Measurements from ENCODE around the gene TMEM117. TPM values are rescaled to one million over a fixed set of nuclear protein-coding genes. Genes with fewer than 3 reads are reported as not detected.

Gene TMEM117
- total and polyA plus RNA-seq, 12 donors, result 4.0 to 8.5 (median 7.1) TPM

DNA sequence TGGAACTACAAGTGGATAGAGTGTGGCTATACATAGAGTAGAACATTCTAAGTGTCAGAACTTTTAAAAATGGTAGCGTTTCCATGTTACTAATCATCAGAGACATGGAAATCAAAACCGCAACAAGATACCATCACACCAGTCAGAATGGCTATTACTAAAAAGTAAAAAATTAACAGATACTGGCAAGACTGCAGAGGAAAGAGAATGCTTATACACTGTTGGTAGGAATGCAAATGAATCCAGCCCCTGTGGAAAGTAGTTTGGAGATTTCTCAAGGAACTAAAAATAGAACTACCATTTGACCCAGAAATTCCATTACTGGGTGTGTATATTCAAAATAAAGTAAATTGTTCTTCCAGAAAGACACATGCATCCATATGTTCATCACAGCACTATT, 521.6 kb downstream of the TMEM117 start:
- Histone ChIP-seq H3K4me3 (no peak overlapping the region), H3K27ac (no peak overlapping the region), H3K27me3 (no peaks in the 10 kb centered on the region), H3K4me1 (no peaks in the 10 kb centered on the region), H3K36me3 (no peaks in the 10 kb centered on the region), H3K9me3 (peaks cover 0 to 5% (median 0%) of the 10 kb centered on the region in 11 donors)
- TF ChIP-seq, protein P1, sequence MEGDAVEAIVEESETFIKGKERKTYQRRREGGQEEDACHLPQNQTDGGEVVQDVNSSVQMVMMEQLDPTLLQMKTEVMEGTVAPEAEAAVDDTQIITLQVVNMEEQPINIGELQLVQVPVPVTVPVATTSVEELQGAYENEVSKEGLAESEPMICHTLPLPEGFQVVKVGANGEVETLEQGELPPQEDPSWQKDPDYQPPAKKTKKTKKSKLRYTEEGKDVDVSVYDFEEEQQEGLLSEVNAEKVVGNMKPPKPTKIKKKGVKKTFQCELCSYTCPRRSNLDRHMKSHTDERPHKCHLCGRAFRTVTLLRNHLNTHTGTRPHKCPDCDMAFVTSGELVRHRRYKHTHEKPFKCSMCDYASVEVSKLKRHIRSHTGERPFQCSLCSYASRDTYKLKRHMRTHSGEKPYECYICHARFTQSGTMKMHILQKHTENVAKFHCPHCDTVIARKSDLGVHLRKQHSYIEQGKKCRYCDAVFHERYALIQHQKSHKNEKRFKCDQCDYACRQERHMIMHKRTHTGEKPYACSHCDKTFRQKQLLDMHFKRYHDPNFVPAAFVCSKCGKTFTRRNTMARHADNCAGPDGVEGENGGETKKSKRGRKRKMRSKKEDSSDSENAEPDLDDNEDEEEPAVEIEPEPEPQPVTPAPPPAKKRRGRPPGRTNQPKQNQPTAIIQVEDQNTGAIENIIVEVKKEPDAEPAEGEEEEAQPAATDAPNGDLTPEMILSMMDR (IDR thresholded peaks at IDR 0.05), result no peak
- WGBS, 2 donors, result 88 to 95% methylated on average over 2 of the region's 2 CpGs
- no peak for ATAC-seq
- no peak for DNase-seq
- intact Hi-C loops (cut with DNase I), result no loop called here

DNA sequence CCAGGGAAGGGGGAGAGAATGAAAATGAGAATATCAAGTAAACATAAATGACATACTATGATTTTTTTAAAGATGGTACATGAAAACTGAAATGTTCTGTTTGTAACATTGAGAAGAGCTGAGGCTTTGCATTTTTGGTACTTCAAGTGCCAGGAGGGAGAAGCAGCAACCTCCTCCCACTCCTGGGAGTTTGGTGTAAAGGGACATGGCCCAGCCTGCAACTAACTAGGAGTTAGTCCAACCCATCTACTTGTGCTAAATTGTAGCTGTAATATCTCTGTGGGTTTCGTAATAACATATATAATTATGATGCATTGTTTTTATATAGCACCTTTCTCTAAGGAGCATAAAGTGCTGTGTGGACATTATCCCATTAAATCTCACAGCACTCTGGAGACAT, 522.8 kb downstream of the TMEM117 start:
- H3K27ac ChIP-seq, result no peak overlapping the region
- no peaks in the 10 kb centered on the region for H3K4me1 ChIP-seq
- no peak for ATAC-seq
- TF ChIP-seq, protein P1 (IDR thresholded peaks at IDR 0.05), result no peak
- 84 to 90% methylated on average over 1 of the region's 1 CpG for WGBS, 2 donors
- peaks cover 0 to 5% (median 0%) of the 10 kb centered on the region in 11 donors for H3K9me3 ChIP-seq
- H3K27me3 ChIP-seq, result no peaks in the 10 kb centered on the region
- H3K36me3 ChIP-seq, result no peaks in the 10 kb centered on the region
- intact Hi-C loops (cut with DNase I), result no loop called here
- no peak for DNase-seq
- no peak overlapping the region for H3K4me3 ChIP-seq

DNA sequence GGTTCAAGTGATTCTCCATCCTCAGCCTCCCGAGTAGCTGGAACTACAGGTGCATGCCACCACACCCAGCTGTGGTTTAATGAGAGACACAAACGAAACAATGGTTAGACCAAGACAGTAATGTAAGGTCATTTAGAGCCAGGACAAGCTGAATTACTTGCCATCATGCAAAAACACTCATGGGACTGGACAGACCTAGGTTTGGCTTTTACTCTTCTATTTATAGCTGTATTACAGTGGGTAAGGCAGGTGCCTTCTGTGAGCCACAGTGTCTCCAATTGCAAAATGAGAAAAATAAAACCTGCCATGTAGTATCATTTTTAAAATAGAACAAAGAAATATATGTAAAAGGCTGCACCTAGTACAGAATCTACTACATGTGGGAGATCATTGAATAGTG, 527.1 kb downstream of the TMEM117 start:
- DNase-seq, result no peak
- Histone ChIP-seq H3K27ac (no peak overlapping the region), H3K36me3 (no peaks in the 10 kb centered on the region), H3K4me3 (no peak overlapping the region), H3K9me3 (peaks cover 0 to under 1% (median 0%) of the 10 kb centered on the region in 11 donors), H3K27me3 (no peaks in the 10 kb centered on the region), H3K4me1 (no peaks in the 10 kb centered on the region)
- intact Hi-C loops (cut with DNase I), result no loop called here
- TF ChIP-seq, protein P1 (IDR thresholded peaks at IDR 0.05), result no peak
- 86 to 87% methylated on average over 2 of the region's 2 CpGs for WGBS, 2 donors
- no peak for ATAC-seq

DNA sequence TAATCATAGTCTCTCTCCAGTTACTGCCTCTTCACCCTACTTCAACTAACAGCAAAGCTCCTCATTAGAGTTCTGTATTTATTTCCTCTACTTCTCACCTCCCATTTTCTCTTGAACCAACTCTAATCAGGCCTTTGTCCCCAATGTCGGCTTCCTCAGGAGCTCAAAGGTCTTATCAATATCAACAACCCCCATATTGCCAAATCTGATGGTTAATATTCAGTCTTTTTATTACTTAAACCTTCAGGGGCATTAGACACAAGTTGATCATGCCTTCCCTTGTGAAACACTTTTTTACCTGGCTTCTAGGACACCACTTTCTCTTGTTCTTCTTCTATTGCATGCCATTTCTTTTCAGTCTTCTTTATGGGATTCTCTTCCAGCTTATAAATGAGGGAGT, 531.3 kb downstream of the TMEM117 start:
- DNase-seq (no peak), ATAC-seq (no peak)
- H3K27ac ChIP-seq, result no peak overlapping the region
- intact Hi-C loops (cut with DNase I), result no loop called here
- TF ChIP-seq, protein P1 (IDR thresholded peaks at IDR 0.05), result no peak
- no peak overlapping the region for H3K4me3 ChIP-seq
- H3K36me3 ChIP-seq, result no peaks in the 10 kb centered on the region
- no peaks in the 10 kb centered on the region for H3K9me3 ChIP-seq
- H3K27me3 ChIP-seq, result no peaks in the 10 kb centered on the region
- H3K4me1 ChIP-seq, result no peaks in the 10 kb centered on the region
- 91 to 92% methylated on average over 1 of the region's 1 CpG for WGBS, 2 donors

Data from heart right ventricle (tissue), 16 donors.